ENCODE results near the gene MIB1.

- TF ChIP-seq CTCF (IDR thresholded peaks at IDR 0.05) (no peak), POLR2A (IDR thresholded peaks at IDR 0.05) (no peak)
Observed at GRCh38 chr18:21908711-21909110, 168.1 kb downstream of the MIB1 start.
